HepG2 (cell line): ENCODE data around the gene SGK1. TPM values are rescaled to one million over a fixed set of nuclear protein-coding genes. Genes with fewer than 3 reads are reported as not detected.

Experiments
- ATAC-seq: fragments of 200-7000 bp; cut with Tn5 transposase; 3 replicates; pipeline ENCODE4 v1.9.1; 2020; ENCODE audit warnings: mild to moderate bottlenecking, moderate library complexity
- BruUV-seq: library from RNA; stranded (reverse); fragments of 400-500 nt; replicated peaks from 2 replicates; lab custom pipeline; 2021; lab: Mats Ljungman, UMichigan
- CTCF ChIA-PET: fragments of 300-600 bp; formaldehyde crosslinking; extraction: SDS; loops from one replicate; lab custom pipeline; 2021; ENCODE audit warnings: low total read pairs, inconsistent platforms, low intra/inter-chr PET ratio; lab: Yijun Ruan, JAX
- POLR2A ChIA-PET: fragments of 350-600 bp; sonication (Branson Sonifier 250); formaldehyde crosslinking; loops from one replicate; lab custom pipeline; 2020; ENCODE audit warnings: antibody characterized with exemption, inconsistent platforms; lab: Yijun Ruan, JAX
- DNase-seq: peaks from one replicate; pipeline ENCODE4 v3.0.0-alpha.2; 2015; ENCODE audit warnings: low spot score
- FAIRE-seq: peaks from 3 replicates; lab custom pipeline; 2011; peaks lifted over from hg19 to GRCh38; lab: Jason Lieb, UNC
- H2AFZ ChIP-seq: one replicate; pipeline ENCODE4 v1.6.1; 2011; ENCODE audit warnings: low read length, inconsistent platforms
- H3K27ac ChIP-seq: fragments of 300-600 bp; 3 replicates; pipeline ENCODE4 v1.8.0; 2011; ENCODE audit warnings: mixed run types, mild to moderate bottlenecking, mixed read lengths, low read length, inconsistent platforms; ENCODE audit not compliant: insufficient read depth; ENCODE audit errors: extremely low read length
- H3K27me3 ChIP-seq, 2 experiments: fragments of 200-600 bp in 1 of 2; 2 replicates in 1 of 2; 3 replicates in 1 of 2; pipeline versions ENCODE4 v1.6.0 to v1.8.0; 2011; ENCODE audit warnings: low read length in 2 of 2, mild to moderate bottlenecking in 2 of 2, moderate library complexity in 2 of 2, inconsistent platforms in 1 of 2; ENCODE audit not compliant: insufficient read depth in 2 of 2, control insufficient read depth in 1 of 2
- H3K36me3 ChIP-seq, 2 experiments: fragments of 200-600 bp in 1 of 2; replicated peaks in 1 of 2; 2 replicates in 1 of 2; 3 replicates in 1 of 2; pipeline versions ENCODE4 v1.5.1 to v1.8.0; 2011; ENCODE audit warnings: low read length in 2 of 2, inconsistent platforms in 1 of 2; ENCODE audit not compliant: insufficient read depth in 2 of 2, control insufficient read depth in 1 of 2
- H3K4me1 ChIP-seq: 2 replicates; pipeline ENCODE4 v1.5.1; 2012; ENCODE audit warnings: low read length, inconsistent platforms; ENCODE audit not compliant: insufficient read depth
- H3K4me2 ChIP-seq: 2 replicates; pipeline ENCODE4 v1.6.0; 2011; ENCODE audit warnings: low read depth, low read length, inconsistent platforms
- H3K4me3 ChIP-seq, 3 experiments: fragments of 200-600 bp in 1 of 3; sonication (generic), shearing (Covaris generic) in 1 of 3; replicated peaks in 1 of 3; 2 replicates each; pipeline ENCODE4 v1.5.1; 2011 to 2016; ENCODE audit warnings: low read length in 3 of 3, inconsistent platforms in 2 of 3, low read depth in 2 of 3, mild to moderate bottlenecking in 2 of 3, control low read depth in 1 of 3, mixed read lengths in 1 of 3; ENCODE audit not compliant: insufficient read depth in 1 of 3
- H3K79me2 ChIP-seq: one replicate; pipeline ENCODE4 v1.6.1; 2011; ENCODE audit warnings: low read length, inconsistent platforms; ENCODE audit not compliant: insufficient read depth
- H3K9ac ChIP-seq: 2 replicates; pipeline ENCODE4 v1.6.0; 2011; ENCODE audit warnings: mild to moderate bottlenecking, low read depth, low read length, inconsistent platforms; ENCODE audit not compliant: insufficient read depth
- H3K9me3 ChIP-seq: 2 replicates; pipeline ENCODE4 v1.5.1; 2012; ENCODE audit warnings: mild to moderate bottlenecking, low read length
- H4K20me1 ChIP-seq: 2 replicates; pipeline ENCODE4 v1.6.0; 2011; ENCODE audit warnings: inconsistent platforms, mild to moderate bottlenecking, low read length, moderate library complexity; ENCODE audit not compliant: insufficient read depth
- ARNTL ChIP-seq: sonication (generic); formaldehyde crosslinking; IDR thresholded peaks from 2 replicates; pipeline ENCODE4 v1.4.0; 2020; ENCODE audit warnings: mild to moderate bottlenecking, missing genetic modification reagents
- SMARCC2 ChIP-seq: fragments of 450-650 bp; IDR thresholded peaks from 2 replicates; pipeline ENCODE4 v1.6.1; 2017; ENCODE audit warnings: antibody characterized with exemption, mild to moderate bottlenecking
- TAF1 ChIP-seq: sonication (generic); formaldehyde crosslinking; IDR thresholded peaks from 2 replicates; pipeline ENCODE4 v1.4.0; 2020; ENCODE audit warnings: missing genetic modification reagents
- YY1 ChIP-seq: IDR thresholded peaks from 2 replicates; pipeline ENCODE4 v1.6.1; 2011; ENCODE audit warnings: low read length, low read depth, moderate library complexity, mild to moderate bottlenecking; ENCODE audit not compliant: insufficient read depth, insufficient replicate concordance
- ZFP82 ChIP-seq: sonication (generic); formaldehyde crosslinking; IDR thresholded peaks from 2 replicates; pipeline ENCODE4 v1.5.1; 2020; ENCODE audit warnings: mild to moderate bottlenecking, missing genetic modification reagents, borderline replicate concordance
- ZNF460 ChIP-seq: sonication (generic); formaldehyde crosslinking; IDR thresholded peaks from 2 replicates; pipeline ENCODE4 v1.5.1; 2020; ENCODE audit warnings: missing genetic modification reagents, mild to moderate bottlenecking, borderline replicate concordance
- ZNF7 ChIP-seq: IDR thresholded peaks from 2 replicates; pipeline ENCODE4 v1.6.1; 2016; ENCODE audit warnings: missing biosample characterization, missing genetic modification reagents
- WGBS: methylation state at CpG from one replicate; pipeline ENCODE4 v1.1.6; 2017; ENCODE audit warnings: low lambda C conversion rate; 5-methylcytosine and 5-hydroxymethylcytosine counted together
- in situ Hi-C: cut with HindIII; loops from 2 replicates; pipeline ENCODE4 v1.10.0; 2017; ENCODE audit warnings: low pct_unique_long_range_greater_than_20kb; ENCODE audit not compliant: extremely low pct_ligation_motif_present
- intact Hi-C: fragments of 100-400 bp; cut with micrococcal nuclease; formaldehyde crosslinking; loops from one replicate; pipeline ENCODE4 v1.10.0; 2022; ENCODE audit not compliant: unreplicated experiment
- polyA plus RNA-seq, 8 experiments: library from polyadenylated mRNA; depleted of rRNA in 3 of 8; stranded (reverse) in 7 of 8; unstranded in 1 of 8; fragments of >200 nt; fragmentation: Illumina TruSeq in 4 of 8; extraction: Trizol in 4 of 8; gene quantifications; 2 replicates each; pipeline versions ENCODE4 v1.2.1 to v1.2.3, GENCODE V29; 2011 to 2016; ENCODE audit warnings: low read depth in 4 of 8, missing spikeins in 1 of 8, mixed read lengths in 1 of 8; ENCODE audit not compliant: insufficient read depth in 1 of 8
- total RNA-seq, 5 experiments: library from RNA; depleted of rRNA; stranded (reverse); fragments of >200 nt; fragmentation: Illumina TruSeq; extraction: Trizol; gene quantifications; 2 replicates each; pipeline ENCODE4 v1.2.3, GENCODE V29; 2016; ENCODE audit warnings: low read depth in 1 of 5
- TF ChIP-seq, protein P1 (sequence below): sonication (generic); formaldehyde crosslinking; IDR thresholded peaks from 2 replicates; pipeline ENCODE4 v1.8.0; 2022; ENCODE audit warnings: missing genetic modification reagents, mild to moderate bottlenecking, borderline replicate concordance

SGK1 gene
- total and polyA plus RNA-seq, 2 of the 13 experiments (the other 11 are each of a cell fraction or from before 2014, with no cell fraction given): 56.1 to 56.2 TPM

DNA sequence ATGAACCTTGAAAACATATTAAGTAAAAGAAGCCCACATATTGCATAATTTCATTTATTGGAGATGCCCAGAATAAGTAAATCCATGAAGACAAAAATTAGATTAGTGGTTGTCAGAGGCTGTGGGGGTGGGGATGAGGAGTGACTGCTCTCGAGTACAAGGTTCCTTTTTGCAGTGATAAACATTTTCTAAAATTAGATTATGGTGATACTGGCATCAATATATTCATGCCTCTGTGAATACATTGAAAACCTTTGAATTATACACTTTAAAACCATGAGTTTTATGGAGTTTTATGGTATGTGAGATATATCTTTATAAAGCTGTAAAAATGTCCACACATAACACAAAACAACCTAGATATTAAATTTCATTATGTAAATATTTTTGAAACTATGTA, 189.8 kb downstream of the SGK1 start:
- intact Hi-C loops: no loop called here
- no peak for ATAC-seq
- no peaks in the 10 kb centered on the region for H3K4me1 ChIP-seq
- no peak for FAIRE-seq
- no peak overlapping the region for H3K4me3 ChIP-seq
- ChIA-PET CTCF (no interaction called here), POLR2A (no interaction called here)
- no TSS peak for BruUV-seq
- no peak overlapping the region for H2AFZ ChIP-seq
- H3K9ac ChIP-seq: no peak overlapping the region
- no peaks in the 10 kb centered on the region for H3K36me3 ChIP-seq
- H3K79me2 ChIP-seq: no peaks in the 10 kb centered on the region
- no peak for TF ChIP-seq ZNF7 (CRISPR knock-in tag)
- TF ChIP-seq YY1: no peak
- TF ChIP-seq SMARCC2: no peak
- TF ChIP-seq, protein P1, sequence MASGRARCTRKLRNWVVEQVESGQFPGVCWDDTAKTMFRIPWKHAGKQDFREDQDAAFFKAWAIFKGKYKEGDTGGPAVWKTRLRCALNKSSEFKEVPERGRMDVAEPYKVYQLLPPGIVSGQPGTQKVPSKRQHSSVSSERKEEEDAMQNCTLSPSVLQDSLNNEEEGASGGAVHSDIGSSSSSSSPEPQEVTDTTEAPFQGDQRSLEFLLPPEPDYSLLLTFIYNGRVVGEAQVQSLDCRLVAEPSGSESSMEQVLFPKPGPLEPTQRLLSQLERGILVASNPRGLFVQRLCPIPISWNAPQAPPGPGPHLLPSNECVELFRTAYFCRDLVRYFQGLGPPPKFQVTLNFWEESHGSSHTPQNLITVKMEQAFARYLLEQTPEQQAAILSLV (CRISPR knock-in tag): no peak
- no peak for TF ChIP-seq ARNTL (CRISPR knock-in tag)
- no peak for TF ChIP-seq ZNF460 (CRISPR knock-in tag)
- no peak for TF ChIP-seq ZFP82 (CRISPR knock-in tag)
- TF ChIP-seq TAF1 (CRISPR knock-in tag): no peak
- 6% methylated on average over 1 of the region's 1 CpG for WGBS
- H4K20me1 ChIP-seq: no peaks in the 10 kb centered on the region
- no peaks in the 10 kb centered on the region for H3K27me3 ChIP-seq
- H3K4me2 ChIP-seq: no peak overlapping the region
- in situ Hi-C loops: loop anchor here (10.0 kb wide), 2 partner anchors 697 to 807 kb away; no protein-coding TSS in a partner anchor
- DNase-seq: no peak
- H3K27ac ChIP-seq: no peak overlapping the region
- H3K9me3 ChIP-seq: no peaks in the 10 kb centered on the region
